Fibroblast of lung (primary cell): ENCODE results near the gene CIC. TPM values are rescaled to one million over a fixed set of nuclear protein-coding genes. Genes with fewer than 3 reads are reported as not detected.

ENCODE experiments used
- DNase-seq, 2 donors: peaks; one replicate each; pipeline versions ENCODE4 v3.0.0 to v3.0.0-alpha.2; 2010; ENCODE audit warnings: low read depth in 2 of 2
- H2AFZ ChIP-seq: 2 replicates; pipeline ENCODE4 v1.5.1; 2012; ENCODE audit warnings: low read length, control low read depth, inconsistent platforms
- H3K27ac ChIP-seq: 2 replicates; pipeline ENCODE4 v1.5.1; 2011; ENCODE audit warnings: low read length, control low read depth; ENCODE audit not compliant: insufficient read depth
- H3K27me3 ChIP-seq: 2 replicates; pipeline ENCODE4 v1.5.1; 2011; ENCODE audit warnings: mild to moderate bottlenecking, low read length; ENCODE audit not compliant: control insufficient read depth, insufficient read depth
- H3K36me3 ChIP-seq: 2 replicates; pipeline ENCODE4 v1.5.1; 2011; ENCODE audit warnings: low read length; ENCODE audit not compliant: control insufficient read depth, insufficient read depth
- H3K4me1 ChIP-seq: 2 replicates; pipeline ENCODE4 v1.5.1; 2011; ENCODE audit warnings: low read length; ENCODE audit not compliant: control insufficient read depth, insufficient read depth; ENCODE audit errors: extremely low read depth
- H3K4me2 ChIP-seq: 2 replicates; pipeline ENCODE4 v1.5.1; 2011; ENCODE audit warnings: low read length, control low read depth; ENCODE audit not compliant: insufficient read depth; ENCODE audit errors: extremely low read depth
- H3K4me3 ChIP-seq, 4 experiments: fragments of 200-600 bp in 1 of 4; sonication (generic) in 1 of 4; replicated peaks in 1 of 4; 2 replicates each; pipeline ENCODE4 v1.5.1; 2011 to 2016; ENCODE audit warnings: low read length in 4 of 4, low read depth in 3 of 4, mild to moderate bottlenecking in 3 of 4, control low read depth in 2 of 4, inconsistent platforms in 1 of 4, mixed read lengths in 1 of 4; ENCODE audit not compliant: insufficient read depth in 1 of 4; ENCODE audit errors: control extremely low read depth in 1 of 4
- H3K79me2 ChIP-seq: 2 replicates; pipeline ENCODE4 v1.5.1; 2012; ENCODE audit warnings: mild to moderate bottlenecking, low read length, inconsistent platforms; ENCODE audit not compliant: control insufficient read depth, insufficient read depth
- H3K9ac ChIP-seq: 2 replicates; pipeline ENCODE4 v1.5.1; 2011; ENCODE audit warnings: mild to moderate bottlenecking, low read length, control low read depth; ENCODE audit not compliant: insufficient read depth
- H3K9me3 ChIP-seq: 2 replicates; pipeline ENCODE4 v1.5.1; 2012; ENCODE audit warnings: low read depth, low read length; ENCODE audit not compliant: control insufficient read depth, insufficient read depth
- H4K20me1 ChIP-seq: 2 replicates; pipeline ENCODE4 v1.5.1; 2011; ENCODE audit warnings: low read length; ENCODE audit not compliant: control insufficient read depth, insufficient read depth; ENCODE audit errors: extremely low read depth
- EZH2 ChIP-seq: IDR thresholded peaks from 2 replicates; pipeline ENCODE4 v1.5.1; 2012; ENCODE audit warnings: low read length, control low read depth, mild to moderate bottlenecking; ENCODE audit errors: missing control alignments
- polyA plus RNA-seq, 2 donors: library from polyadenylated mRNA; depleted of rRNA in 1 of 2; stranded (reverse) in 1 of 2; unstranded in 1 of 2; fragments of >200 nt; gene quantifications; 2 replicates each; pipeline ENCODE4 v1.2.1, GENCODE V29; 2011 to 2012; ENCODE audit warnings: missing spikeins in 1 of 2
- total RNA-seq: library from RNA; depleted of rRNA; stranded (reverse); fragments of >200 nt; gene quantifications from 2 replicates; pipeline ENCODE4 v1.2.1, GENCODE V29; 2014
- TF ChIP-seq, protein P1 (sequence below), 2 donors: IDR thresholded peaks in 1 of 2; conservative IDR thresholded peaks in 1 of 2; 1 replicate in 1 of 2; 2 replicates in 1 of 2; pipeline ENCODE4 v1.5.1; 2011 to 2012; ENCODE audit warnings: low read length in 2 of 2, control low read depth in 1 of 2, inconsistent platforms in 1 of 2, low read depth in 1 of 2, mild to moderate bottlenecking in 1 of 2

Gene CIC
- total and polyA plus RNA-seq, 2 donors (not counting 1 experiment from before 2014, with no cell fraction given), result 8.5 to 23.6 TPM

DNA sequence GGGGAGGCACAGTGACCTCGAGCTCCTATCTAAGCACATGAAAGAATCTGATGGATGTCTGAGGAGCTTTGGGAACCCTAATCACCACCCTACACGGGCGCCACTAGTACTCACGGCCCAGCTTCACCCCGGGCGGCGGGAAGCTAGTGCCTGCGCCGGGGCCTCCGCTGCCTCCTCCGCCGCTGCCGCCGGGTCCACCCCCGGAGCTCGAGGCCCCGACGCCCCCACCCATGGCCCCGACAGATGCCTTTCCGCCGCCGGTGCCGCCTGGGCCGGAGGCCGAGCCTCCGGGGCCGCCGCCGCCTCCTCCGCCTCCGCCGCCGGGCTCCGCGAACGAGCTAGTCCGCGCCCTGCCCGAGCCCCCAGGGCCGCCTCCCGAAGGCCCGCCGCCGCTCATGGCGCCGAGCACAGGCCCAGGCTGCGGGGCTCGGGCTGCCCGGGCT is 27.0 kb upstream of the CIC start:
- Histone ChIP-seq H3K9ac (peak overlapping the region; percentile 83), H3K4me1 (peaks cover 11% of the 10 kb centered on the region), H3K9me3 (no peaks in the 10 kb centered on the region), H3K36me3 (peaks cover 3% of the 10 kb centered on the region), H3K27me3 (no peaks in the 10 kb centered on the region), H4K20me1 (no peaks in the 10 kb centered on the region), H3K27ac (peak overlapping the region; percentile 68), H3K4me3 (peak overlapping the region; percentile 66 to 99 (median 88)), H3K4me2 (peak overlapping the region; percentile 96), H3K79me2 (peaks cover 29% of the 10 kb centered on the region), H2AFZ (no peak overlapping the region)
- TF ChIP-seq, protein P1, sequence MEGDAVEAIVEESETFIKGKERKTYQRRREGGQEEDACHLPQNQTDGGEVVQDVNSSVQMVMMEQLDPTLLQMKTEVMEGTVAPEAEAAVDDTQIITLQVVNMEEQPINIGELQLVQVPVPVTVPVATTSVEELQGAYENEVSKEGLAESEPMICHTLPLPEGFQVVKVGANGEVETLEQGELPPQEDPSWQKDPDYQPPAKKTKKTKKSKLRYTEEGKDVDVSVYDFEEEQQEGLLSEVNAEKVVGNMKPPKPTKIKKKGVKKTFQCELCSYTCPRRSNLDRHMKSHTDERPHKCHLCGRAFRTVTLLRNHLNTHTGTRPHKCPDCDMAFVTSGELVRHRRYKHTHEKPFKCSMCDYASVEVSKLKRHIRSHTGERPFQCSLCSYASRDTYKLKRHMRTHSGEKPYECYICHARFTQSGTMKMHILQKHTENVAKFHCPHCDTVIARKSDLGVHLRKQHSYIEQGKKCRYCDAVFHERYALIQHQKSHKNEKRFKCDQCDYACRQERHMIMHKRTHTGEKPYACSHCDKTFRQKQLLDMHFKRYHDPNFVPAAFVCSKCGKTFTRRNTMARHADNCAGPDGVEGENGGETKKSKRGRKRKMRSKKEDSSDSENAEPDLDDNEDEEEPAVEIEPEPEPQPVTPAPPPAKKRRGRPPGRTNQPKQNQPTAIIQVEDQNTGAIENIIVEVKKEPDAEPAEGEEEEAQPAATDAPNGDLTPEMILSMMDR (conservative IDR thresholded peaks at IDR 0.05 in 1 of 2, IDR thresholded peaks at IDR 0.05 in 1 of 2; ENCODE audit: low read depth in 1 of 2, low read length in 2 of 2), result no peak
- TF ChIP-seq EZH2, result no peak
- DNase-seq, result no peak

DNA sequence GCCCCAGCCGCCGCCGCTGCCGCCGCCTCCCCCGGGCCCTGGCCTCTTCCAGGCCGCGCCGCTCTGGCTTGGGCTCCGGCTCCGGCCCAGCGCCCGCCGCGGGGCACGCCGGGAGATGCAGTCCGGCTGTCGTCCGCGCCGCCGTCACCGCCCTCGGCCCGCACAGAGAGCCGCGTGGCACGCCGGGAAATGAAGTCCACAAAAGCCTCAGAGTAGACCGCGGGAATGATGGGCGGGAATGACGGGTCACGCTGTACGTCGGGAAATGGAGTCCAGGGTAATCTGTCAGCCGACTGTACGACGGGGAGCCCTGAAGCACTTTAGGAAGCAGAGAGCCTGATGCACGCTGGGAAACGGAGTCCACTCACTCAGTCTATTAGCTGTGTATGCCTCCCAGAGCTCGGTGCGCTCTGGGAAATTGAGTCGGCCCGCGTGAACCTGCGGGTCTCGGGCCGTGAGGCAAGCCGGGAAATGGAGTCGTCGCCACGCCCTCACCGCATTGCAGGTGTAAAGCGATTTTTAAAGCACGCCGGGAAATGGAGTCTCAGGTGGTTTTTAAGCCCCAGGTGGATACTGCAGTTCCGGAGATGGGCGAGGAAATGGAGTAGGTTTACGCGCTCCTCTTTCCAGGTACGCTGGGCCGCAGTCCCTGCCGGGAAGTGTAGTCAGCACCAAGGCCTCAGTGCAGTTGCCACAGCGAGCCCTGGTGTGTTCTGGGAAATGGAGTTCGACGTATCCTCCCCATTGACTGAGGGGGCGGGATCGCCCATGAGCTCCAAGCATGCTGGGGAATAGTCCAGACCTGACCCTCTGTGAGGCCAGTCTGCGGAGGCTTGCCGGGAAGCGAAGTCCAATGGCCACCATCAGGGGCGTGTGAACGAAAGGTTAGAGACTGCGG is 26.3 kb upstream of the CIC start, which contains the start of gene GSK3A:
Gene GSK3A, minus strand, starts transcription at position 91 of the 898 bp plus-strand sequence. CDS start 137 bp downstream, outside the sequence.
- Histone ChIP-seq H3K9ac (peak within 1 kb of the TSS; percentile 83), H3K79me2 (peaks cover 29% of the 10 kb centered on the region), H3K27ac (peak within 1 kb of the TSS; percentile 68), H3K4me2 (peak within 1 kb of the TSS; percentile 96), H3K36me3 (peaks cover 3% of the 10 kb centered on the region), H3K4me3 (peak within 1 kb of the TSS; percentile 66 to 99 (median 88)), H4K20me1 (no peaks in the 10 kb centered on the region), H3K9me3 (no peaks in the 10 kb centered on the region), H3K4me1 (peaks cover 13% of the 10 kb centered on the region), H3K27me3 (no peaks in the 10 kb centered on the region), H2AFZ (peak within 1 kb of the TSS; percentile 72)
- DNase-seq, result peak; percentile 99
- TF ChIP-seq, protein P1 (conservative IDR thresholded peaks at IDR 0.05 in 1 of 2, IDR thresholded peaks at IDR 0.05 in 1 of 2; ENCODE audit: low read depth in 1 of 2, low read length in 2 of 2), result no peak
- TF ChIP-seq EZH2, result no peak
